ENCODE results near the gene SLC9A3.

DNA sequence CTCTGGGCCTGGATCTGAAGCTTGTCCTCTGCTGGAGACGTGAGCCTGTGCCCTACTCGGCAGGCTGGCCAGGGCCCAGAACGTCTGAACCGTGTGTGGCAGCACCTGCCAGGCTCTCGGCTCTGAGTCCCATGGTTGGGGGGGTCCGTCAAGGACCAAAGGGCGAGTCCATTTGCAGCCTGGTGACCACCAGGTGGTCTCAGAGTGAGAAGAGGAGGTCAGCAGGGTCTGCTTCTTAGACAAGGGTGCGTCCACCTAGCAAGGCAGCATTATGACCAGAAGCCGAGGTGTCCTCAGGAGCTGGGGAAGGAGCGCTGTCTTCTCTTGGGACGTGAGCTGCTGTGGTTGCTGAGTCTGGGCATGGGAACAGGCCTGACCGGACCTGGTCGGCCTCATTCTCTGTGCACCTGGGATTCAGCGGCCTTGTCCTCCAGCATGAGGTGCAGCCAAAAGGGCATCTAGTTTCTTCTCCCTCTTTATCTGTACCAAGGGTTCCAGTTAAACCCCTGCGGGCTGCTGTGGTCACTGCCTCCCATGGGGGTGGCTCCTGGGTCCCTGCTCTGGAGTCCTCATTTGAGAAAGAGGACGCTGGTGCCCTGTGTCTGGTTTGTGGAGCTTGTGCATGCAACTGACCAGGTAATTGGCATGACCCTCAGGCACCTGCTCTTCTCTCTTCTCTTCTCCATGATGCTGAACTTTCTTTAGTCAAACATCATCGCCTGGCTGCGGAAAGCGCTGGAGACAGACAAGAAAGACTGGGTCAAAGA is 66.9 kb downstream of the SLC9A3 start:
- TF ChIP-seq, protein P1, sequence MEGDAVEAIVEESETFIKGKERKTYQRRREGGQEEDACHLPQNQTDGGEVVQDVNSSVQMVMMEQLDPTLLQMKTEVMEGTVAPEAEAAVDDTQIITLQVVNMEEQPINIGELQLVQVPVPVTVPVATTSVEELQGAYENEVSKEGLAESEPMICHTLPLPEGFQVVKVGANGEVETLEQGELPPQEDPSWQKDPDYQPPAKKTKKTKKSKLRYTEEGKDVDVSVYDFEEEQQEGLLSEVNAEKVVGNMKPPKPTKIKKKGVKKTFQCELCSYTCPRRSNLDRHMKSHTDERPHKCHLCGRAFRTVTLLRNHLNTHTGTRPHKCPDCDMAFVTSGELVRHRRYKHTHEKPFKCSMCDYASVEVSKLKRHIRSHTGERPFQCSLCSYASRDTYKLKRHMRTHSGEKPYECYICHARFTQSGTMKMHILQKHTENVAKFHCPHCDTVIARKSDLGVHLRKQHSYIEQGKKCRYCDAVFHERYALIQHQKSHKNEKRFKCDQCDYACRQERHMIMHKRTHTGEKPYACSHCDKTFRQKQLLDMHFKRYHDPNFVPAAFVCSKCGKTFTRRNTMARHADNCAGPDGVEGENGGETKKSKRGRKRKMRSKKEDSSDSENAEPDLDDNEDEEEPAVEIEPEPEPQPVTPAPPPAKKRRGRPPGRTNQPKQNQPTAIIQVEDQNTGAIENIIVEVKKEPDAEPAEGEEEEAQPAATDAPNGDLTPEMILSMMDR (IDR thresholded peaks at IDR 0.05), result no peak
- no peak for TF ChIP-seq FOXJ3 (CRISPR knock-in tag; IDR thresholded peaks at IDR 0.05)
